GM23248 (cell line): ENCODE data around the gene CBFA2T2. TPM values are rescaled to one million over a fixed set of nuclear protein-coding genes. Genes with fewer than 3 reads are reported as not detected.
"Not testable (repeated sequence)": the region's sequence is repeated elsewhere in the genome, so short reads cannot be mapped to it uniquely, and the experiment has no call there.

Experiments
- DNase-seq: peaks from one replicate; pipeline ENCODE4 v3.0.0-alpha.2; 2015
- H2AFZ ChIP-seq: fragments of 200-600 bp; sonication (generic); 2 replicates; pipeline ENCODE4 v1.6.1; 2016; ENCODE audit warnings: antibody characterized with exemption
- H3F3A ChIP-seq: fragments of 200-600 bp; sonication (generic); 2 replicates; pipeline ENCODE4 v1.6.1; 2016; ENCODE audit warnings: mild to moderate bottlenecking, antibody characterized with exemption, mixed run types; ENCODE audit not compliant: insufficient read depth
- H3K27ac ChIP-seq: fragments of 200-600 bp; sonication (generic); 2 replicates; pipeline ENCODE4 v1.5.1; 2016; ENCODE audit warnings: mild to moderate bottlenecking
- H3K27me3 ChIP-seq: fragments of 200-600 bp; sonication (generic); replicated peaks from 2 replicates; pipeline ENCODE4 v1.6.1; 2016; ENCODE audit warnings: mild to moderate bottlenecking; ENCODE audit not compliant: insufficient read depth
- H3K36me3 ChIP-seq: fragments of 200-600 bp; sonication (generic); 2 replicates; pipeline ENCODE4 v1.6.1; 2016; ENCODE audit warnings: low read depth, mild to moderate bottlenecking
- H3K4me1 ChIP-seq: fragments of 200-600 bp; sonication (generic); 2 replicates; pipeline ENCODE4 v1.6.1; 2016; ENCODE audit warnings: mild to moderate bottlenecking; ENCODE audit not compliant: insufficient read depth
- H3K4me2 ChIP-seq: fragments of 200-600 bp; sonication (generic); one replicate; pipeline ENCODE4 v1.6.1; 2016; ENCODE audit warnings: mild to moderate bottlenecking; ENCODE audit not compliant: unreplicated experiment
- H3K4me3 ChIP-seq: fragments of 200-600 bp; sonication (generic); 2 replicates; pipeline ENCODE4 v1.5.1; 2016; ENCODE audit warnings: mild to moderate bottlenecking
- H3K79me2 ChIP-seq: fragments of 200-600 bp; sonication (generic); 2 replicates; pipeline ENCODE4 v1.6.1; 2016; ENCODE audit warnings: mild to moderate bottlenecking; ENCODE audit not compliant: insufficient read depth
- H3K9ac ChIP-seq: fragments of 200-600 bp; sonication (generic); 2 replicates; pipeline ENCODE4 v1.6.1; 2016; ENCODE audit warnings: mild to moderate bottlenecking
- H3K9me2 ChIP-seq: fragments of 200-600 bp; sonication (generic); 2 replicates; pipeline ENCODE4 v1.6.1; 2016; ENCODE audit warnings: mixed run types, mild to moderate bottlenecking, moderate library complexity; ENCODE audit not compliant: insufficient read depth
- H3K9me3 ChIP-seq: fragments of 200-600 bp; sonication (generic); one replicate; pipeline ENCODE4 v1.6.1; 2017; ENCODE audit warnings: low read depth
- H4K20me1 ChIP-seq: fragments of 200-600 bp; sonication (generic); 2 replicates; pipeline ENCODE4 v1.6.0; 2016; ENCODE audit not compliant: insufficient read depth
- EZH2 ChIP-seq: fragments of 200-600 bp; sonication (generic); IDR thresholded peaks from 2 replicates; pipeline ENCODE4 v1.6.1; 2018; ENCODE audit warnings: antibody characterized with exemption, mild to moderate bottlenecking; ENCODE audit not compliant: insufficient read depth, poor library complexity, severe bottlenecking
- EZH2phosphoT487 ChIP-seq: fragments of 200-600 bp; sonication (generic); IDR thresholded peaks from 2 replicates; pipeline ENCODE4 v1.6.1; 2018; ENCODE audit warnings: antibody characterized with exemption, moderate library complexity, mild to moderate bottlenecking, low read depth; ENCODE audit not compliant: insufficient read depth
- WGBS, 2 experiments: methylation state at CpG; one replicate each; pipeline ENCODE4 v1.1.6; 2015 to 2017; ENCODE audit warnings: low lambda C conversion rate in 2 of 2, low coverage in 1 of 2; ENCODE audit errors: missing lambda C conversion rate in 2 of 2; 5-methylcytosine and 5-hydroxymethylcytosine counted together
- in situ Hi-C: fragments of 300-500 bp; cut with MboI; formaldehyde crosslinking; loops from 2 replicates; pipeline ENCODE4 v1.15.0; 2020
- polyA plus RNA-seq: library from polyadenylated mRNA; unstranded; fragments of >200 nt; fragmentation: Nextera tagmentation; extraction: Ambion mirVana; gene quantifications from 2 replicates; pipeline ENCODE4 v1.2.1, GENCODE V29; 2016
- total RNA-seq: library from RNA; depleted of rRNA; stranded (reverse); fragments of >200 nt; shearing (Covaris generic); gene quantifications from 2 replicates; pipeline ENCODE4 v1.2.3, GENCODE V29; 2014; rRNA removed

CBFA2T2 gene
- 5.3 and 8.6 TPM in 2 replicates for total RNA-seq
- 8.4 and 8.7 TPM in 2 replicates for polyA plus RNA-seq

- peak within 1 kb of the TSS; percentile 92 for H3K27ac ChIP-seq
- H3K9me3 ChIP-seq: no peaks in the 10 kb centered on the region
- peak within 1 kb of the TSS; percentile 98 for H3K4me2 ChIP-seq
- in situ Hi-C loops: no loop called here
- TF ChIP-seq EZH2: no peak
- no peak for TF ChIP-seq EZH2phosphoT487
- peak within 1 kb of the TSS; percentile 88 for H3K4me3 ChIP-seq
- H3K4me1 ChIP-seq: peaks cover 6% of the 10 kb centered on the region
- H4K20me1 ChIP-seq: no peaks in the 10 kb centered on the region
- WGBS, 2 experiments: 0 to 1% methylated on average over 57 to 61 of the region's 105 CpGs
- H3K27me3 ChIP-seq: no peaks in the 10 kb centered on the region
- H3F3A ChIP-seq: peaks cover 8% of the 10 kb centered on the region; the same call in 1 of the 2 replicates
- H3K9ac ChIP-seq: peak within 1 kb of the TSS; percentile 92
- peak within 1 kb of the TSS; percentile 95 for H2AFZ ChIP-seq
- peak; percentile 87 for DNase-seq
- H3K9me2 ChIP-seq: no peaks in the 10 kb centered on the region
- peaks cover 44% of the 10 kb centered on the region for H3K79me2 ChIP-seq
- no peaks in the 10 kb centered on the region for H3K36me3 ChIP-seq
Measured at GRCh38 chr20:33490023-33490933, at the start of gene CBFA2T2. Gene CBFA2T2, plus strand, starts transcription at chr20:33490096. Its CDS starts 172 bp downstream, at chr20:33490268.

GRCh38 chr20:33440562-33440961 is 49.3 kb upstream of the CBFA2T2 start:
- H3K79me2 ChIP-seq, DNase-seq, H3K27me3 ChIP-seq, in situ Hi-C loops, H3K27ac ChIP-seq, H3K9ac ChIP-seq, H3K9me3 ChIP-seq, H3K4me3 ChIP-seq, H4K20me1 ChIP-seq, H3K4me2 ChIP-seq, H3F3A ChIP-seq, H2AFZ ChIP-seq, H3K9me2 ChIP-seq, H3K4me1 ChIP-seq, H3K36me3 ChIP-seq: not testable (repeated sequence)
- WGBS, 2 experiments: 77 to 84% methylated on average over 7 of the region's 7 CpGs

DNA sequence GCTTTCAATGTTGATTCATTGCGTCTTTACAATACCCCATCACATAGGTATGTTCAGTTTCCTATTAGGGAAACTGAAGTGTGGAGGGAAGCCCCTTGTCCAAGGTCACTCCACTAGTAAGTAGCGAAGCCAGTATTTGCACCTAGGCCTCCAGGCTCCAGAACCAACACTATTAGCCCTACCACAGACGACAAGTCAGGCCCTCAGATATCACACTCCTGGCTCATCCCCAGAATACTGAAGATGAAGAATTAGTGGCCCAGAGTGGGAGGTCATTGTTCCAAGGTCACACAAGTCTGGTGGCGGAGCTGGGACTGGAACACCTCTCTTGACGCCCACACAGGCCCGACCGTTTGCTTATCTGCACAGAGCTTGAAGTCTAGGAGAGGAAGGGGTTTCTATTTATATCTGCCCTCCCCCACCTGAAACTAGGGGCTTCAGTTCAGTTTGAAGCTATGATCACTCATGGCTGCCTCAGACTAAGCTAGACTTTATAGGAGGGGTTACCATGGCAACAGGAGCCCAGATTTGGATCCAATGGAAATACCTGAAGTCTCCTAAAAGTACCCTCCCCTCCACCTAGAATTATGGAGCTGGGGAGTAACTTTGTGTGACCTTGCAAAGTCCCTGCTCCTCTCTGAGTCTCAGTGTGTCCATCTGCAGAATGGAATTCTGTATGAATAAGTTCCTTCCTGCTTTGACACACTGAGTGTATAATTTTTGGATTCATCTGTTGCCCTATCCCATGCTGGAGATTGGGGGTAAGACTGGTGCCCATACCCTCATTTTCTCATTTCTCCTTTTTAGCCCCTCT is 48.5 kb upstream of the CBFA2T2 start:
- Histone ChIP-seq H2AFZ (no peak overlapping the region), H3K9me3 (no peaks in the 10 kb centered on the region), H3K9me2 (no peaks in the 10 kb centered on the region), H3K4me3 (no peak overlapping the region), H3K36me3 (no peaks in the 10 kb centered on the region), H3K27ac (no peak overlapping the region), H3K9ac (no peak overlapping the region), H3K27me3 (no peaks in the 10 kb centered on the region), H3K79me2 (no peaks in the 10 kb centered on the region), H3K4me1 (no peaks in the 10 kb centered on the region), H3F3A (no peaks in the 10 kb centered on the region), H4K20me1 (no peaks in the 10 kb centered on the region), H3K4me2 (no peak overlapping the region)
- WGBS, 2 experiments: 82 to 90% methylated on average over 7 of the region's 7 CpGs
- no peak for DNase-seq
- TF ChIP-seq EZH2: no peak
- TF ChIP-seq EZH2phosphoT487: no peak
- in situ Hi-C loops: no loop called here

- H3K4me3 ChIP-seq: peak overlapping the region; percentile 81
- no peaks in the 10 kb centered on the region for H4K20me1 ChIP-seq
- peak overlapping the region; percentile 84 for H2AFZ ChIP-seq
- H3K79me2 ChIP-seq: no peaks in the 10 kb centered on the region
- no peaks in the 10 kb centered on the region for H3K4me1 ChIP-seq
- no peaks in the 10 kb centered on the region for H3K36me3 ChIP-seq
- WGBS, 2 experiments: 73 to 77% methylated on average over 9 of the region's 9 CpGs
- H3F3A ChIP-seq: no peaks in the 10 kb centered on the region
- DNase-seq: no peak
- H3K9me3 ChIP-seq: no peaks in the 10 kb centered on the region
- TF ChIP-seq EZH2 (no peak), EZH2phosphoT487 (no peak)
- H3K27me3 ChIP-seq: no peaks in the 10 kb centered on the region
- no peak overlapping the region for H3K27ac ChIP-seq
- H3K9me2 ChIP-seq: no peaks in the 10 kb centered on the region
- peak overlapping the region; percentile 77 for H3K9ac ChIP-seq
- peak overlapping the region; percentile 83 for H3K4me2 ChIP-seq
- in situ Hi-C loops: no loop called here
Measured at GRCh38 chr20:33442136-33443005, 47.5 kb upstream of the CBFA2T2 start.
